ENCODE data around the gene TOMM40.
"Not testable (repeated sequence)": the region's sequence is repeated elsewhere in the genome, so short reads cannot be mapped to it uniquely, and the experiment has no call there.

Gene TOMM40

DNA sequence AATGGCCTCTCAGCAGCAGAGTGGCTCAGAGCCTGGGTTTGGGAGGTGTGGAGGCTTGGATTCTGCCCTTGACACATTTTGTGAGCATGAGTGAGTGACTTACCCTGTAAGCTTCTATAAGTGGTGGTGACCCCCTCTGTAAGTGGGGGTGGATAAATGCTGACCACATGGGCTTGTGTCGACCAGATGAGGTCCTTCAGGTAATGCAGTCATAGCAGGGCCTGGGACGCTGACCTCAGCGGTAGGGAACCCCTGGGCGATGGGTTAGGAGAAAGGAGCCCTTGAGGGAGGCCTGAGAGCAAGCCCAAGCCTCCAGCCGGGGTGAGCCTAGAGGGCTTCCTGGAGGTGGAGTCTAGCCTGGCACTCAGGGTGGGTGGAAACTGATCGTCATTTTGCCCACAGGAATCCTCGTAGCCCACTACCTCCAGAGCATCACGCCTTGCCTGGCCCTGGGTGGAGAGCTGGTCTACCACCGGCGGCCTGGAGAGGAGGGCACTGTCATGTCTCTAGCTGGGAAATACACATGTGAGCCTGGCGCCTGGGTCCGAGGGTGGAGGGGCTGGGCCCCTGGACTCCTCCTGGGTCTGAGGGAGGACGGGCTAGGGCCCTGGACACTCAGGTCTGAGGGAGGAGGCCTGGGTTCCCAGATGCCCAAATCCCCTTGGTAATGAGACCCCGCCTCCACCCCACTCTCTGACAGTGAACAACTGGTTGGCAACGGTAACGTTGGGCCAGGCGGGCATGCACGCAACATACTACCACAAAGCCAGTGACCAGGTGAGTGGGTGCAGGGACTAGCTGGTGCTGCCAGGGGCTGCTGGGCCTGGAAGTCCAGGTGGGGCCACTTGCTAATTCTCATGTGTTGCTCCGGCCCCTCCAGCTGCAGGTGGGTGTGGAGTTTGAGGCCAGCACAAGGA, 9.5 kb downstream of the TOMM40 start:
- no peak for DNase-seq

DNA sequence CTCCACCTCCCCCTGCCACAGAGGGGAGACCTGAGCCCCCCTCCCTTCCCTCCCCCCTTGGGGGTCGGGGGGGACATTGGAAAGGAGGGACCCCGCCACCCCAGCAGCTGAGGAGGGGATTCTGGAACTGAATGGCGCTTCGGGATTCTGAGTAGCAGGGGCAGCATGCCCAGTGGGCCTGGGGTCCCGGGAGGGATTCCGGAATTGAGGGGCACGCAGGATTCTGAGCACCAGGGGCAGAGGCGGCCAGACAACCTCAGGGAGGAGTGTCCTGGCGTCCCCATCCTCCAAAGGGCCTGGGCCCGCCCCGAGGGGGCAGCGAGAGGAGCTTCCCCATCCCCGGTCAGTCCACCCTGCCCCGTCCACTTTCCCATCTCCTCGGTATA, 12.2 kb downstream of the TOMM40 start:
- DNase-seq: no peak

DNA sequence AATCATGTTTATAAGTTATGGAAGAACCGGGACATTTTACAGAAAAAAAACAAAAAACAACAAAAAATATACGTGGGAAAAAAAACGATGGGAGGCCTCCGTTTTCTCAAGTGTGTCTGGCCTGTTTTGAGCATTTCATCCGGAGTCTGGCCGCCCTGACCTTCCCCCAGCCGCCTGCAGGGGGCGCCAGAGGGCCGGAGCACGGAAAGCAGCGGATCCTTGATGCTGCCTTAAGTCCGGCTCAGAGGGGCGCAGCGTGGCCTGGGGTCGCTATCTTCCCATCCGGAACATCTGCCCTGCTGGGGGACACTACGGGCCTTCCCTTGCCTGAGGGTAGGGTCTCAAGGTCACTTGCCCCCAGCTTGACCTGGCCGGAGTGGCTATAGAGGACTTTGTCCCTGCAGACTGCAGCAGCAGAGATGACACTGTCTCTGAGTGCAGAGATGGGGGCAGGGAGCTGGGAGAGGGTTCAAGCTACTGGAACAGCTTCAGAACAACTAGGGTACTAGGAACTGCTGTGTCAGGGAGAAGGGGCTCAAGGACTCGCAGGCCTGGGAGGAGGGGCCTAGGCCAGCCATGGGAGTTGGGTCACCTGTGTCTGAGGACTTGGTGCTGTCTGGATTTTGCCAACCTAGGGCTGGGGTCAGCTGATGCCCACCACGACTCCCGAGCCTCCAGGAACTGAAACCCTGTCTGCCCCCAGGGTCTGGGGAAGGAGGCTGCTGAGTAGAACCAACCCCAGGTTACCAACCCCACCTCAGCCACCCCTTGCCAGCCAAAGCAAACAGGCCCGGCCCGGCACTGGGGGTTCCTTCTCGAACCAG, 12.8 kb downstream of the TOMM40 start:
- DNase-seq: peak; percentile 50

DNA sequence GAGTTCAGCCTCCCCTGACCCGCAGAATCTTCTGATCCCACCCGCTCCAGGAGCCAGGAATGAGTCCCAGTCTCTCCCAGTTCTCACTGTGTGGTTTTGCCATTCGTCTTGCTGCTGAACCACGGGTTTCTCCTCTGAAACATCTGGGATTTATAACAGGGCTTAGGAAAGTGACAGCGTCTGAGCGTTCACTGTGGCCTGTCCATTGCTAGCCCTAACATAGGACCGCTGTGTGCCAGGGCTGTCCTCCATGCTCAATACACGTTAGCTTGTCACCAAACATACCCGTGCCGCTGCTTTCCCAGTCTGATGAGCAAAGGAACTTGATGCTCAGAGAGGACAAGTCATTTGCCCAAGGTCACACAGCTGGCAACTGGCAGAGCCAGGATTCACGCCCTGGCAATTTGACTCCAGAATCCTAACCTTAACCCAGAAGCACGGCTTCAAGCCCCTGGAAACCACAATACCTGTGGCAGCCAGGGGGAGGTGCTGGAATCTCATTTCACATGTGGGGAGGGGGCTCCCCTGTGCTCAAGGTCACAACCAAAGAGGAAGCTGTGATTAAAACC, 13.5 kb downstream of the TOMM40 start:
- no peak for DNase-seq

DNA sequence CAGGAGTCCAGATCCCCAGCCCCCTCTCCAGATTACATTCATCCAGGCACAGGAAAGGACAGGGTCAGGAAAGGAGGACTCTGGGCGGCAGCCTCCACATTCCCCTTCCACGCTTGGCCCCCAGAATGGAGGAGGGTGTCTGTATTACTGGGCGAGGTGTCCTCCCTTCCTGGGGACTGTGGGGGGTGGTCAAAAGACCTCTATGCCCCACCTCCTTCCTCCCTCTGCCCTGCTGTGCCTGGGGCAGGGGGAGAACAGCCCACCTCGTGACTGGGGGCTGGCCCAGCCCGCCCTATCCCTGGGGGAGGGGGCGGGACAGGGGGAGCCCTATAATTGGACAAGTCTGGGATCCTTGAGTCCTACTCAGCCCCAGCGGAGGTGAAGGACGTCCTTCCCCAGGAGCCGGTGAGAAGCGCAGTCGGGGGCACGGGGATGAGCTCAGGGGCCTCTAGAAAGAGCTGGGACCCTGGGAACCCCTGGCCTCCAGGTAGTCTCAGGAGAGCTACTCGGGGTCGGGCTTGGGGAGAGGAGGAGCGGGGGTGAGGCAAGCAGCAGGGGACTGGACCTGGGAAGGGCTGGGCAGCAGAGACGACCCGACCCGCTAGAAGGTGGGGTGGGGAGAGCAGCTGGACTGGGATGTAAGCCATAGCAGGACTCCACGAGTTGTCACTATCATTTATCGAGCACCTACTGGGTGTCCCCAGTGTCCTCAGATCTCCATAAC, 14.5 kb downstream of the TOMM40 start, which contains the start of gene APOE:
Gene APOE (plus strand): TSS at position 360 of the 724 bp plus-strand sequence. CDS start 829 bp downstream, outside the sequence.
- DNase-seq: no peak

DNA sequence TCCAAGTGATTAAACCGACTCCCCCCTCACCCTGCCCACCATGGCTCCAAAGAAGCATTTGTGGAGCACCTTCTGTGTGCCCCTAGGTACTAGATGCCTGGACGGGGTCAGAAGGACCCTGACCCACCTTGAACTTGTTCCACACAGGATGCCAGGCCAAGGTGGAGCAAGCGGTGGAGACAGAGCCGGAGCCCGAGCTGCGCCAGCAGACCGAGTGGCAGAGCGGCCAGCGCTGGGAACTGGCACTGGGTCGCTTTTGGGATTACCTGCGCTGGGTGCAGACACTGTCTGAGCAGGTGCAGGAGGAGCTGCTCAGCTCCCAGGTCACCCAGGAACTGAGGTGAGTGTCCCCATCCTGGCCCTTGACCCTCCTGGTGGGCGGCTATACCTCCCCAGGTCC, 16.6 kb downstream of the TOMM40 start:
- DNase-seq: no peak

DNA sequence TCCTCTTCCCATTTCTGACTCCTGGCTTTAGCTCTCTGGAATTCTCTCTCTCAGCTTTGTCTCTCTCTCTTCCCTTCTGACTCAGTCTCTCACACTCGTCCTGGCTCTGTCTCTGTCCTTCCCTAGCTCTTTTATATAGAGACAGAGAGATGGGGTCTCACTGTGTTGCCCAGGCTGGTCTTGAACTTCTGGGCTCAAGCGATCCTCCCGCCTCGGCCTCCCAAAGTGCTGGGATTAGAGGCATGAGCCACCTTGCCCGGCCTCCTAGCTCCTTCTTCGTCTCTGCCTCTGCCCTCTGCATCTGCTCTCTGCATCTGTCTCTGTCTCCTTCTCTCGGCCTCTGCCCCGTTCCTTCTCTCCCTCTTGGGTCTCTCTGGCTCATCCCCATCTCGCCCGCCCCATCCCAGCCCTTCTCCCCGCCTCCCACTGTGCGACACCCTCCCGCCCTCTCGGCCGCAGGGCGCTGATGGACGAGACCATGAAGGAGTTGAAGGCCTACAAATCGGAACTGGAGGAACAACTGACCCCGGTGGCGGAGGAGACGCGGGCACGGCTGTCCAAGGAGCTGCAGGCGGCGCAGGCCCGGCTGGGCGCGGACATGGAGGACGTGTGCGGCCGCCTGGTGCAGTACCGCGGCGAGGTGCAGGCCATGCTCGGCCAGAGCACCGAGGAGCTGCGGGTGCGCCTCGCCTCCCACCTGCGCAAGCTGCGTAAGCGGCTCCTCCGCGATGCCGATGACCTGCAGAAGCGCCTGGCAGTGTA, 17.2 kb downstream of the TOMM40 start:
- DNase-seq: no peak

DNA sequence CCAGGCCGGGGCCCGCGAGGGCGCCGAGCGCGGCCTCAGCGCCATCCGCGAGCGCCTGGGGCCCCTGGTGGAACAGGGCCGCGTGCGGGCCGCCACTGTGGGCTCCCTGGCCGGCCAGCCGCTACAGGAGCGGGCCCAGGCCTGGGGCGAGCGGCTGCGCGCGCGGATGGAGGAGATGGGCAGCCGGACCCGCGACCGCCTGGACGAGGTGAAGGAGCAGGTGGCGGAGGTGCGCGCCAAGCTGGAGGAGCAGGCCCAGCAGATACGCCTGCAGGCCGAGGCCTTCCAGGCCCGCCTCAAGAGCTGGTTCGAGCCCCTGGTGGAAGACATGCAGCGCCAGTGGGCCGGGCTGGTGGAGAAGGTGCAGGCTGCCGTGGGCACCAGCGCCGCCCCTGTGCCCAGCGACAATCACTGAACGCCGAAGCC, 17.8 kb downstream of the TOMM40 start:
- DNase-seq: no peak

DNA sequence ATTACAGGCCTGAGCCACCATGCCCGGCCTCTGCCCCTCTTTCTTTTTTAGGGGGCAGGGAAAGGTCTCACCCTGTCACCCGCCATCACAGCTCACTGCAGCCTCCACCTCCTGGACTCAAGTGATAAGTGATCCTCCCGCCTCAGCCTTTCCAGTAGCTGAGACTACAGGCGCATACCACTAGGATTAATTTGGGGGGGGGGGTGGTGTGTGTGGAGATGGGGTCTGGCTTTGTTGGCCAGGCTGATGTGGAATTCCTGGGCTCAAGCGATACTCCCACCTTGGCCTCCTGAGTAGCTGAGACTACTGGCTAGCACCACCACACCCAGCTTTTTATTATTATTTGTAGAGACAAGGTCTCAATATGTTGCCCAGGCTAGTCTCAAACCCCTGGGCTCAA, 18.7 kb downstream of the TOMM40 start:
- DNase-seq: no peak

DNA sequence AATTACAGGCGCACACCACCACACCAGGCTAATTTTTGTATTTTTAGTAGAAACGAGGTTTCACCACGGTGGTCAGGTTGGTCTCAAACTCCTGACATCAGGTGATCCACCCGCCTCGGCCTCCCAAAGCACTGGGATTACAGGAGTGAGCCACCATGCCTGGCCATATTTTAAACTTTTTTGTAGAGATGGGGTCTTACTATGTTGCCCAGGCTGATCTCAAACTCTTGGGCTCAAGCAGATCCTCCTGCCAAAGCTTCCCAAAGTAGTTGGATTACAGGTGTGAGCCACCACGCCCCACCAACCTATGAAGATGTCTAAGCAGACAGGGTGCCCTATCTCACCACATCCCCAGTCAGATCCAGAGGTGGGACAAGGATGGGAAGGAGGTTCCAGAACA, 20.8 kb downstream of the TOMM40 start:
- not testable (repeated sequence) for DNase-seq

DNA sequence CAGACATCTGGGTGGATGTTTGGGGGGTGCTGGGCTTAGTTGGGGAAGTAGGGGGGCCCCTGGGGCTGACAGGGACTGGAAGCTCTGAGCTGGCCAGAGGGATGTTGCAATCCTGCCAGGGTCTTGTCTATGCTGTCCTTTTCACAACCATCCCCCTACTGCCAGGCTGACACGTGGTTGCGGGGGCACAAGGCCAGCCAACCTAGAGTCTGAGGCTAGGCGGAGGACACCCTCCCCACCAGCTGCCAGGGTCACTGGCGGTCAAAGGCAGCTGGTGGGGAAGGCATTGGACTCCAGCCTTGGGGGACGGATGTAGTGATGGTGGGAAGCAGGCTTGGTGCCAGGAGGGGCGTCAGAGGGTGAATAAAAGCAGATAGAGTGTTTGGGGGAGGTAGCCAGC, 21.8 kb downstream of the TOMM40 start:
- DNase-seq: no peak

DNA sequence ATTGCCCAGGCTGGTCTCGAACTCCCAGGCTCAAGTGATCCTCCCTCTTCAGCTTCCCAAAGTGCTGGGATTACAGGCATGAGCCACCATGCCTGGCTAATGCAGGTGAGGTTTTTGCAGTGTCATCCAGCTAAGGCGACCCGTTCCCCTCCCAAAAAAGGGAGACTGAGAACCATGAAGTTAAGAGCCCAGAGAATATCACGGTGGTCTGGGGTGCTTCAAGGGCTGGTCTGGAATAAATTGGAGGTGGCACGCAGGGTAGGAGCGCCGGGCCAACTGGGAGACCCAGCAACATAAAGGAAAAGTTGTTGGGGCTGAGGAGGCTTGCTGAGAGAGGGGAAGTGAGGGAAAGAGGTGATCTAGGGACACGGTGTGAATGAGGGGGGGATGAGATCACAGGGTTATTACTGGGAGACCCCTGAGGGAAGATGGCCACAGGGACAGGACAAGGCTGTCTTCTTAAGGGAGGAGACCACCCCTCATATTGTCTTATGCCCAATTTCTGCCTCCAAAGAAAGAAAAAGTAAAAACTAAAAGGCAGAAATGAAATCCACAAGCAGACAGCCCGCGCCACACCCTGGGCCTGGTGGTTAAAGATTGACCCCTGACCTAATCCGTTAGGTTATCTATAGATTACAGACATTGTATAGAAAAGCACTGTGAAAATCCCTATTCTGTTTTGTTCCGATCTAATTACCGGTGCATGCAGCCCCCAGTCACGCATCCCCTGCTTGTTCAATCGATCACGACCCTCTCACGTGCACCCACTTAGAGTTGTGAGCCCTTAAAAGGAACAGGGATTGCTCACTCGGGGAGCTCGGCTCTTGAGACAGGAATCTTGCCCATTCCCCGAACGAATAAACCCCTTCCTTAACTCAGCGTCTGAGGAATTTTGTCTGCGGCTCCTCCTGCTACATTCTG, 22.7 kb downstream of the TOMM40 start:
- not testable (repeated sequence) for DNase-seq

DNA sequence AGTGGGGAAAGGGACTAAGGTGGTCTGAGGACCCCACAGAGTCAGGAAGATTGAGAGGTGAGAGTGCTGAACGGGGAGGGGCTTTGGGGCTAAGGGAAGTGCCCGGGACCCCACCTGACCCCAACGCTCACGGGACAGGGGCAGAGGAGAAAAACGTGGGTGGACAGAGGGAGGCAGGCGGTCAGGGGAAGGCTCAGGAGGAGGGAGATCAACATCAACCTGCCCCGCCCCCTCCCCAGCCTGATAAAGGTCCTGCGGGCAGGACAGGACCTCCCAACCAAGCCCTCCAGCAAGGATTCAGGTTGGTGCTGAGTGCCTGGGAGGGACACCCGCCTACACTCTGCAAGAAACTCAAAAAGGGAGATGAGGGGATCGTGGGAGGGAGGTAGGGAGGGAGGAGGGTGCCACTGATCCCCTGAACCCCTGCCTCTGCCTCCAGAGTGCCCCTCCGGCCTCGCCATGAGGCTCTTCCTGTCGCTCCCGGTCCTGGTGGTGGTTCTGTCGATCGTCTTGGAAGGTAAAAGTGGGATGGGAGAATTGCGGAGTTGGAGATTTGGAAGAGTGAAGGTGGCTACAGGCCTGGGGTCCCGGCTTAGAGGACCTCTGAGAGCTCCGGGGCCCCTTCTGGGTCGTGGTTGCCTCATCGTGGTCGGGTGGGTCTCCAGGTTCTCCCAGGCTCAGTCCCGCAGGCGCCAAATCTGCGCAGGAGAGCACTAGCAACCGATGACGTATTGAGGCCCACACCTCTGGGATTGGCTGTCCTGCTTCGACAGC, 23.6 kb downstream of the TOMM40 start, which contains the start of gene APOC1:
Gene APOC1 (plus strand): TSS at position 176 of the 774 bp plus-strand sequence. CDS start 284 bp downstream, at position 460.
- DNase-seq: peak; percentile 77

DNA sequence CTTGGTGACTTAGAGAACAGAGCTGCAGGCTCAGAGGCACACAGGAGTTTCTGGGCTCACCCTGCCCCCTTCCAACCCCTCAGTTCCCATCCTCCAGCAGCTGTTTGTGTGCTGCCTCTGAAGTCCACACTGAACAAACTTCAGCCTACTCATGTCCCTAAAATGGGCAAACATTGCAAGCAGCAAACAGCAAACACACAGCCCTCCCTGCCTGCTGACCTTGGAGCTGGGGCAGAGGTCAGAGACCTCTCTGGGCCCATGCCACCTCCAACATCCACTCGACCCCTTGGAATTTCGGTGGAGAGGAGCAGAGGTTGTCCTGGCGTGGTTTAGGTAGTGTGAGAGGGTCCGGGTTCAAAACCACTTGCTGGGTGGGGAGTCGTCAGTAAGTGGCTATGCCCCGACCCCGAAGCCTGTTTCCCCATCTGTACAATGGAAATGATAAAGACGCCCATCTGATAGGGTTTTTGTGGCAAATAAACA, 33.2 kb downstream of the TOMM40 start:
- no peak for DNase-seq

DNA sequence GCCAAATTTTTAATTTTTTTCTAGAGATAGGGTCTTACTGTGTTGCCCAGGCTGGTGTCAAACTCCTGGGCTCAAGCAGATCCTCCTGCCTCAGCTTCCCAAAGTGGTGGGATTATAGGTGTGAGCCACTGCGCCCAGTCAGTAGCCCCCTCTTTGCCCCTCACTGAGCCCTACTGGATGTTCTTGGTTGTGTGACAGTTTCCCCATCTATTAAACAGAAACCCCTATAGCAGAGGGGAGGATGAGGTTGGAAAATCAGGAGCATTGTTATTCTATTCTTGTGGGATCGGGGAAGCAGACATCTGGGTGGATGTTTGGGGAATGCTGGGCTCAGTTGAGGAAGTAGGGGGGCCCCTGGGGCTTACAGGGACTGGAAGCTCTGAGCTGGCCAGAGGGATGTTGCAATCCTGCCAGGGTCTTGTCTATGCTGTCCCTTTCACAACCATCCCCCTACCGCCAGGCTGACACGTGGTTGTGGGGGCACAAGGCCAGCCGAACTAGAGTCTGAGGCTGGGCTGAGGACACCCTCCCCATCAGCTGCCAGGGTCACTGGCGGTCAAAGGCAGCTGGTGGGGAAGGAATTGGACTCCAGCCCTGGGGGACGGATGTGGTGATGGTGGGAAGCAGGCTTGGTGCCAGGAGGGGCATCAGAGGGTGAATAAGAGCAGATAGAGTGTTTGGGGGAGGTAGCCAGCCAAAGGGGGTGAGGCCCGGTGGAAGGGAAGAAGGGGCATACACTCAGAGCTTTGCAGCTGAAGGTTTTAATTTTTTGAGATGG, 34.2 kb downstream of the TOMM40 start:
- DNase-seq: peak; percentile 20

DNA sequence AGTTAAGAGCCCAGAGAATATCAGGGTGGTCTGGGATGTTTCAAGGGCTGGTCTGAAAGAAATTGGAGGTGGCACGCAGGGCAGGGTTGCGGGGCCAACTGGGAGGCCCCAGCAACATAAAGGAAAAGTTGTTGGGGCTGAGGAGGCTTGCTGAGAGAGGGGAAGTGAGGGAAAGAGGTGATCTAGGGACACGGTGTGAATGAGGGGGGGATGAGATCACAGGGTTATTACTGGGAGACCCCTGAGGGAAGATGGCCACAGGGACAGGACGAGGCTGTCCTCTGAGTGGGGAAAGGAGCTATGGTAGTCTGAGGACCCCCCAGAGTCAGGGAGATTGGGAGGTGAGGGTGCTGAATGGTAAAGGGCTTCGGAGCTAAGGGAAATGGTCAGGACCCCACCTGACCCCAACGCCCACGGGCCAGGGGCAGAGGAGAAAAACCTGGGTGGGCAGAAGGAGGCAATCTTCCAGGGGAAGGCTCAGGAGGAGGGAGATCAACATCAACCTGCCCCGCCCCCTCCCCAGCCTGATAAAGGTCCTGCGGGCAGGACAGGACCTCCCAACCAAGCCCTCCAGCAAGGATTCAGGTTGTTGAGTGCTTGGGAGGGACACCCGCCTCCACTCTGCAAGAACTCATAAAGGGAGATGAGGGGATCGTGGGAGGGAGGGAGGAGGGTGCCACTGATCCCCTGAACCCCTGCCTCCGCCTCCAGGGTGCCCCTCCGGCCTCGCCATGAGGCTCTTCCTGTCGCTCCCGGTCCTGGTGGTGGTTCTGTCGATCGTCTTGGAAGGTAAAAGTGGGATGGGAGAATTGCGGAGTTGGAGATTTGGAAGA, 35.4 kb downstream of the TOMM40 start:
- not testable (repeated sequence) for DNase-seq

DNA sequence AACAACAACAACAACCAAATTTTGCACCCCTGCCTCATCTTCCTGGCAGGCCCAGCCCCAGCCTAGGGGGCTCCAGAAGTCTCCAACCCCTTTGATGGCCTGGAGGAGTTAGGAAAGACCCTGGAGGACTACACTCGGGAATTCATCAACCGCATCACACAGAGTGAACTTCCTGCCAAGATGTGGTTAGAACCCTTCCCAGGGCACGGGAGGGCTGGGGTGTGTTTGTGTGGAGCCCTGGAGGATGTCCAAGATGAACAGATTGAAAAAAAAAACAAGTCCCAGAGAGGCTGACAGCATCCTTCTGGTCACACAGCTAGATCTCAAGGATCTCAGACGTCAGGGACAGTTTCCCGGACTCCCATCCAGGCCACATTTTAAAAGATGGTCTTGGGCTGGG, 36.7 kb downstream of the TOMM40 start:
- no peak for DNase-seq

DNA sequence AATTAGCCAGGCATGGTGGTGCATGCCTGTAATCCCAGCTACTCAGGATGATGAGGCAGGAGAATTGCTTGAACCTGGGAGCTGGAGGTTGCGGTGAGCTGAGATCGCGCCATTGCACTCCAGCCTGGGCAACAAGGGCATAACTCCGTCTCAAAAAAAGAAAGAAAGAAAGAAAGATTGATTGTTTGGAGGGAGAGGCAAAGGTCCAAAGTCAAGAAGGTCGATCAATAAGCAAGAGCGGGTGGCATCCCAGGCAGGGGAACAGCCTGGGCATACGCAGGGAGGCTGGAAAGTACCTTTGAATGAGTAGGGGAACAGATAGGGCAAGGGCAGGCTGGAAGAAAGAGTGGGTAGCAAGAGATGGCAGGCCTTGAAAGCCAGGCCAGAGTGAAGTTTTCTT, 39.0 kb downstream of the TOMM40 start:
- DNase-seq: no peak

All from CD4-positive, alpha-beta T cell treated with Interferon gamma for 1 hour (primary cell).